ENCODE results near the gene PTPRK.

DNA sequence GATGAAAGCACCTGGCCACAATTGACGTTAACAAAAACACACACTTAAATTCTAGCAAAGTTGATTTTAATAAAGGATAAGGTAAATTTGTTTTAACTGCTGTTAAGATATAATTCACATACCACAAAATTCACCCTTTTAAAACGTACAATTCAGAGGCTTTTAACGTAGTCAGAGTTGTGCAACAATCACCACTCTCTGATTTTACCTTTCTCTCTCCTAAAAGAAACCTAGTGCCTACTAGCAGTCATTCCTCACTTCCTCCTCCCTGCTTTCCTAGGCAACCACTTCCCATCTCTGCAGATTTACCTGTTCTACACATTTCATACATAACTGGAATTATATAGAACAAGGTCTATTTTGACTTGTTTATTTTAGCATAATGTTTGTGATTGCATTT lies 58.9 kb downstream of the PTPRK start:
- TF ChIP-seq, protein P1, sequence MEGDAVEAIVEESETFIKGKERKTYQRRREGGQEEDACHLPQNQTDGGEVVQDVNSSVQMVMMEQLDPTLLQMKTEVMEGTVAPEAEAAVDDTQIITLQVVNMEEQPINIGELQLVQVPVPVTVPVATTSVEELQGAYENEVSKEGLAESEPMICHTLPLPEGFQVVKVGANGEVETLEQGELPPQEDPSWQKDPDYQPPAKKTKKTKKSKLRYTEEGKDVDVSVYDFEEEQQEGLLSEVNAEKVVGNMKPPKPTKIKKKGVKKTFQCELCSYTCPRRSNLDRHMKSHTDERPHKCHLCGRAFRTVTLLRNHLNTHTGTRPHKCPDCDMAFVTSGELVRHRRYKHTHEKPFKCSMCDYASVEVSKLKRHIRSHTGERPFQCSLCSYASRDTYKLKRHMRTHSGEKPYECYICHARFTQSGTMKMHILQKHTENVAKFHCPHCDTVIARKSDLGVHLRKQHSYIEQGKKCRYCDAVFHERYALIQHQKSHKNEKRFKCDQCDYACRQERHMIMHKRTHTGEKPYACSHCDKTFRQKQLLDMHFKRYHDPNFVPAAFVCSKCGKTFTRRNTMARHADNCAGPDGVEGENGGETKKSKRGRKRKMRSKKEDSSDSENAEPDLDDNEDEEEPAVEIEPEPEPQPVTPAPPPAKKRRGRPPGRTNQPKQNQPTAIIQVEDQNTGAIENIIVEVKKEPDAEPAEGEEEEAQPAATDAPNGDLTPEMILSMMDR (IDR thresholded peaks at IDR 0.05 in 2 of 3, conservative IDR thresholded peaks at IDR 0.05 in 1 of 3; ENCODE audit: borderline replicate concordance in 1 of 3, insufficient read depth in 1 of 3, low read depth in 2 of 3, low read length in 2 of 3): no peak
- TF ChIP-seq, protein P2, sequence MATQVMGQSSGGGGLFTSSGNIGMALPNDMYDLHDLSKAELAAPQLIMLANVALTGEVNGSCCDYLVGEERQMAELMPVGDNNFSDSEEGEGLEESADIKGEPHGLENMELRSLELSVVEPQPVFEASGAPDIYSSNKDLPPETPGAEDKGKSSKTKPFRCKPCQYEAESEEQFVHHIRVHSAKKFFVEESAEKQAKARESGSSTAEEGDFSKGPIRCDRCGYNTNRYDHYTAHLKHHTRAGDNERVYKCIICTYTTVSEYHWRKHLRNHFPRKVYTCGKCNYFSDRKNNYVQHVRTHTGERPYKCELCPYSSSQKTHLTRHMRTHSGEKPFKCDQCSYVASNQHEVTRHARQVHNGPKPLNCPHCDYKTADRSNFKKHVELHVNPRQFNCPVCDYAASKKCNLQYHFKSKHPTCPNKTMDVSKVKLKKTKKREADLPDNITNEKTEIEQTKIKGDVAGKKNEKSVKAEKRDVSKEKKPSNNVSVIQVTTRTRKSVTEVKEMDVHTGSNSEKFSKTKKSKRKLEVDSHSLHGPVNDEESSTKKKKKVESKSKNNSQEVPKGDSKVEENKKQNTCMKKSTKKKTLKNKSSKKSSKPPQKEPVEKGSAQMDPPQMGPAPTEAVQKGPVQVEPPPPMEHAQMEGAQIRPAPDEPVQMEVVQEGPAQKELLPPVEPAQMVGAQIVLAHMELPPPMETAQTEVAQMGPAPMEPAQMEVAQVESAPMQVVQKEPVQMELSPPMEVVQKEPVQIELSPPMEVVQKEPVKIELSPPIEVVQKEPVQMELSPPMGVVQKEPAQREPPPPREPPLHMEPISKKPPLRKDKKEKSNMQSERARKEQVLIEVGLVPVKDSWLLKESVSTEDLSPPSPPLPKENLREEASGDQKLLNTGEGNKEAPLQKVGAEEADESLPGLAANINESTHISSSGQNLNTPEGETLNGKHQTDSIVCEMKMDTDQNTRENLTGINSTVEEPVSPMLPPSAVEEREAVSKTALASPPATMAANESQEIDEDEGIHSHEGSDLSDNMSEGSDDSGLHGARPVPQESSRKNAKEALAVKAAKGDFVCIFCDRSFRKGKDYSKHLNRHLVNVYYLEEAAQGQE (IDR thresholded peaks at IDR 0.05; ENCODE audit: low read depth): no peak
- TF ChIP-seq ZNF274 (IDR thresholded peaks at IDR 0.05; ENCODE audit: low read depth, low read length) (no peak), FOSL1 (IDR thresholded peaks at IDR 0.05; ENCODE audit: low read depth) (no peak), POLR2AphosphoS5 (IDR thresholded peaks at IDR 0.05; ENCODE audit: low read depth, low read length) (no peak), EZH2 (IDR thresholded peaks at IDR 0.05) (no peak), YY1 (IDR thresholded peaks at IDR 0.05; ENCODE audit: extremely low read depth, insufficient replicate concordance, low read depth, low read length) (no peak), POLR2A (IDR thresholded peaks at IDR 0.05; ENCODE audit: borderline replicate concordance, extremely low read depth, insufficient read depth, insufficient read length) (no peak)
- TF ChIP-seq, protein P3, sequence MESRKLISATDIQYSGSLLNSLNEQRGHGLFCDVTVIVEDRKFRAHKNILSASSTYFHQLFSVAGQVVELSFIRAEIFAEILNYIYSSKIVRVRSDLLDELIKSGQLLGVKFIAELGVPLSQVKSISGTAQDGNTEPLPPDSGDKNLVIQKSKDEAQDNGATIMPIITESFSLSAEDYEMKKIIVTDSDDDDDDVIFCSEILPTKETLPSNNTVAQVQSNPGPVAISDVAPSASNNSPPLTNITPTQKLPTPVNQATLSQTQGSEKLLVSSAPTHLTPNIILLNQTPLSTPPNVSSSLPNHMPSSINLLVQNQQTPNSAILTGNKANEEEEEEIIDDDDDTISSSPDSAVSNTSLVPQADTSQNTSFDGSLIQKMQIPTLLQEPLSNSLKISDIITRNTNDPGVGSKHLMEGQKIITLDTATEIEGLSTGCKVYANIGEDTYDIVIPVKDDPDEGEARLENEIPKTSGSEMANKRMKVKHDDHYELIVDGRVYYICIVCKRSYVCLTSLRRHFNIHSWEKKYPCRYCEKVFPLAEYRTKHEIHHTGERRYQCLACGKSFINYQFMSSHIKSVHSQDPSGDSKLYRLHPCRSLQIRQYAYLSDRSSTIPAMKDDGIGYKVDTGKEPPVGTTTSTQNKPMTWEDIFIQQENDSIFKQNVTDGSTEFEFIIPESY (IDR thresholded peaks at IDR 0.05; ENCODE audit: extremely low read depth, insufficient replicate concordance, low read length): no peak
- TF ChIP-seq, protein P4, sequence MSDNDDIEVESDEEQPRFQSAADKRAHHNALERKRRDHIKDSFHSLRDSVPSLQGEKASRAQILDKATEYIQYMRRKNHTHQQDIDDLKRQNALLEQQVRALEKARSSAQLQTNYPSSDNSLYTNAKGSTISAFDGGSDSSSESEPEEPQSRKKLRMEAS (IDR thresholded peaks at IDR 0.05): no peak
